Stimulated activated CD4-positive, alpha-beta T cell treated with anti-CD3 and anti-CD28 coated beads, Interleukin-1b, Interleukin-23, amount 100 ng/mL, for 1 hour (primary cell): ENCODE measurements around the gene CD99.
"Not testable (repeated sequence)": the region's sequence is repeated elsewhere in the genome, so short reads cannot be mapped to it uniquely, and the experiment has no call there.

Source experiments
- DNase-seq, 2 donors: peaks; one replicate each; pipeline ENCODE4 v3.0.0-alpha.2; 2020; ENCODE audit warnings: low read depth in 2 of 2

Gene CD99

DNA sequence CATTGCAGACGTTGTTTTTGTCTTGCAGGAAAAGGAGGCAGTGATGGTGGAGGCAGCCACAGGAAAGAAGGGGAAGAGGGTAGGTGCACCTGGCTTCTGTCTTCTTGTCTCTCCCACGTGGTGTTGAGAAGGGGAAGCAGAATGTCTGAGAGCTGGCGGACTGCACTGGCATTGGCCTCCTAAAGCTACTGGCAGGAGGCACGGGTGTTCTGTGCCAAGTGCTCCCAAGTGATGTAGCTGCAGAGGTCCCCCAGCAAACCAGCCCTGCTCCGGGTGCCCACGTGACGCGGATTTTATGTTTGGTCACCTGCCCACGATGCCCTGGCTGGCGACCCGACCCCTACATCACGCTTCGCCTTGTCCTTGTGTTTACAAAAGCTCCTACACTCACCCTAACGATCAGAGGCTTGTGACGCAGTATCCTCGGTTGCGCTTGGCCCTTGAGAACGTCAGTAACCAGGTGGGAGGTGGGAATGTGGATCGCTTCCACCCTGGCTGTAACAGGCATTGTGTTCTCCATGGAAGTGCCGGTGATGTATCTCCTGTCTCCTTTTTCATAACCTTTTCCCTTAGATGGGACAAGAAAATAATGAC is 32.3 kb downstream of the CD99 start:
- DNase-seq, result no peak

DNA sequence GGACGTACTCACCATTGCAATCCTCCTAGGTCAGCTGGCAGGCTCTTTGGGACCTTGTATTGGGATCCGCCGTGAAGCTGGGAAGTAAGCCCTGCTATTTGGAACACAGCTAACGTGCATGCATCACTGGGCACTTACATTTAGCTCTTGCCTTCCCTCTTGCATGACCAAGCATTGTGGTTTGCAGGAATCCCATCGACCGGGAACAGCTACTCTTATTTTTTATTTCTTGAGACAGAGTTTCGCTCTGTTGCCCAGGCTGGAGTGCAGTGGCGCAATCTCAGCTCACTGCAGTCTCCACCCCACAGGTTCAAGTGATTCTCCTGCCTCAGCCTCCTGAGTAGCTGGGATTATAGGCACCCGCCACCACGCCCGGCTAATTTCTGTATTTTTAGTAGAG is 36.2 kb downstream of the CD99 start:
- not testable (repeated sequence) for DNase-seq

DNA sequence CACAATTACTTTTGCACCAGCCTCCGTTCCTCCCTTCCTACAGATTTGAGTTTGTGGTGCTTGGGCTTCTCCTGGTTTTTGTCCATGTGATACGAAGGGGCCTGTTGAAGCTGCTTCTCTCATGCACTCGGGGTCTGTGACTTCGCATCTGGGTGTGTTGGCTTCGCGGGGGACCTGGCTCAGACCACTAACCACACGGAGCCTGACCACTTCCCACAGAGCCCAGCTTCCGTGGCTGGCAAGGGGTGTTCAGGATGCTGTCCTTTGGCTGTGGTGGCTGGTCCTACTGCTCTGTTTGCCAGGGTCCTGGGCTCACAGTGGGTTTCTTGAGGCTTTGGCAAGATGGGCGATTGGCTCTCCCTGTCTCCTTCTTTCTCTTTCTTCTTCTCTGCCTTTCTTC is 41.0 kb downstream of the CD99 start:
- no peak for DNase-seq

DNA sequence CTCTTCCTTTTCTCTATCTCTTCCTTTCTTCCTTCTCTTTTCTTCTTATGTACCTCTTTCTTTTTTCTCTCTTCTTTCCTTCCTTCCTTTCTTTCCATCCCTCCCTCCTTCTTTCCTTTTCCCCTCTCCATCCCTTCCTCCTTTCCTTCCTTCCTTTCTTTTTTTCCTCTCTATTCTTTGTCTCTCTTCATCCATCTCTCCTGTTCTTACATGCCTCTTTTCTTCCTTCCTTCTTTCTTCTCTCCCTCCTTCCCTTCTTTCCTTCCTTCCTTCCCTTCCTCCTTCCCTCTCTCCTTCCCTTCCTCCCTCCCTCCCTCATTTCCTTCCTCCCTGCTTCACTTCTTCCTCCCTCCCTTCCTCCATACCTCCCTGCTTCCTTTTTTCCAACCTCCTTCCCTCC is 41.6 kb downstream of the CD99 start:
- DNase-seq, result no peak

DNA sequence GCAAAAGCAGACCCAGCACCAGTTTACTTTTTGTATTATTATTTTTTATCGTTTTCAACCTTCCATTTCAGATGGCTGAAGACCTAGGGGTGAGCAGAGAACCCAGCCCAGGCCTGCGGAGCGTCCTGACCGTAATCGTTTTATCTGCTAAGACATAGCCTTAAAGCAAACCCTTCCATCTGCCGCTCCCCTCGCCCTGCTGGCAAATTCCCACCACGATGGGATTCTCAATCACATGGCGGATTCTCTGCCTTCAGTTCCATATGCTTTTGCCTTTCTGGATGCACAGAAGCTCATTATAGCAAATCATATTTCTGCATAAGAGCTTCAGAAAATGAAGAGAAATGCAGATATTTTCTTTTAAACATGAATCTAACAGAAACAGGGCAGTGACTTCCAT is 42.2 kb downstream of the CD99 start:
- no peak for DNase-seq

DNA sequence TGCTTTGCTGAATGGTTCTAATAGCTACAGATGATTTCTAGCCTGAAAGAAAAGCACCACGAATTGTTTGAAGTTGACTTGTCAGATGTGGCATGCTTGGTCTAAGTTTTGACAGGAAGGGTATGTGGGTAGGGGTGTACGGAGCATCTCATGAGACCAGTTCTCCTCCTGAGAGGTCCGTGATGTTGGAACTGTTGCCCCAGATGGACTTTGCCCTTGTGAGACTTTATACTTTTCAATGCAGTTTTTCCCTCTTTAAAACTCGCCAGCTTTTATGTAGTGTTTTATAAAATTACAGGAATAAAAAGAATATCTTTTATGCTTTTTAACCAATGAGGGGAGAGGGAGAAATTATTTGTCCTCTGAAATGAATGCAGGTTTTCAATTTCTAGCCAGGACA is 44.2 kb downstream of the CD99 start:
- no peak for DNase-seq

DNA sequence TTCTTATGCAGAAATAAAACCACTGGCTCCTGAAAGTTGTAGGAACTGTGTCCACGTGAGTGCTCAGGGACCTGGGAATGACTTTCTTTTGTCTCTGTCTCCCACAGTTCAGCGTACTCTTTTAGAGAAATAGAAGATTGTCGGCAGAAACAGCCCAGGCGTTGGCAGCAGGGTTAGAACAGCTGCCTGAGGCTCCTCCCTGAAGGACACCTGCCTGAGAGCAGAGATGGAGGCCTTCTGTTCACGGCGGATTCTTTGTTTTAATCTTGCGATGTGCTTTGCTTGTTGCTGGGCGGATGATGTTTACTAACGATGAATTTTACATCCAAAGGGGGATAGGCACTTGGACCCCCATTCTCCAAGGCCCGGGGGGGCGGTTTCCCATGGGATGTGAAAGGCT is 49.6 kb downstream of the CD99 start:
- no peak for DNase-seq

DNA sequence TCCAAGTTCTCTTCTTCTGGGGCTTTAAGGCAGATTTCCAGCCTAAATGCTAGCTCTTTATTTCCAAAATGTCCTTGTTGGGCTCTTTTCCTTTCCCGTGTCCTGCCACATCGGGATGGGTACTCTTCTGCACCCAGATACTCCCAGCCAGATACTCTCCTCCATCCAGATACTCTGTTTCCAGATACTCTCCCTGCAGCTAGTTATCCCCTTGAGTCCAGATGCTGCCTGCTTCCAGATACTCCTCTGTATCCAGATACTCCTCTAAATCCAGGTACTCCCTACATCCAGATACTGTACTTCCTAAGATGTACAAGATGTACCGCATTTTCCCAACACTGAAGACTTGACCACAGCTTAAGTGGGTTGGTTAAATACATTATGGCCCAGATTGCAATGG is 50.3 kb downstream of the CD99 start:
- no peak for DNase-seq

DNA sequence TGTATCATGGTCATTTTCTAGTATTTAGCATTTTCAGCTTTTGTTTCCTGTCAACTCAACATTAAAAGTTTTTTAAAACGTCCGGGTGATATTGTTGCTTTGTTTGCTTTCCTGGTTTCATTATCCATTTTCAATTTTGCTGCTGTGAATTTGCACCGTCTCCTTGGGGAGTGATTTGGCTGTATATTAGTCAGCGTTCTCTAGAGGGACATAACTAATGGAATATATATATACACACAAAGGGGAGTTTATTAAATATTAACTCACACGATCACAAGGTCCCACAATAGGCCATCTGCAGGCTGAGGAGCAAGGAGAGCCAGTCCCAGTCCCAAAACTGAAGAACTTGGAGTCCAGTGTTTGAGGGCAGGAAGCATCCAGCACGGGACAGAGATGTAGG is 55.2 kb downstream of the CD99 start:
- not testable (repeated sequence) for DNase-seq

DNA sequence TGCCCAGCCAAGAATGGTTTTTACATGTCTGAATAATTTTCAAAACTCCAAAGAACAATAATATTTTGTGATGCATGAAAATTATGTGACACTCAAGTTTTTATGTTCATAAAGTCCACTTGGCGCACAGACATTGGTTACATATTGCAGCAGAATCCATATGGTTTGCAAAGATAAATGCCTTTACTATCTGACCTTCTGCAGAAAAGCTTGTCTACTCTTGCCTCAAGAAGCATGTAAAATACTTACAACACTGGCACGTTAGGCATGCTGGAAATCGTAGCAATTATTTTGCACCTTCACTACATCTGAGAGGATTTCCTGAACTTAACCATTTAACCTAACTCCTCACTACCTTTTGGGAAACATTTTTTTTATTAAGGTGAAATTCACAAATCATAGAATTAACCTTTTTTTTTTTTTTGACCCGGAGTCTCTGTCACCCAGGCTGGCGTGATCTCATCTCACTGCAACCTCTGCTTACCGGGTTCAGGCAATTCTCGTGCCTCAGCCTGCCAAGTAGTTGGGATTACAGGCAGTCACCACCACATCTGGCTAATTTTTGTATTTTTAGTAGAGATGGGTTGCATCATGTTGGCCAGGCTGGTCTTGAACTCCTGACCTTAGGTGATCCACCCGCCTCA is 57.2 kb downstream of the CD99 start:
- no peak for DNase-seq

DNA sequence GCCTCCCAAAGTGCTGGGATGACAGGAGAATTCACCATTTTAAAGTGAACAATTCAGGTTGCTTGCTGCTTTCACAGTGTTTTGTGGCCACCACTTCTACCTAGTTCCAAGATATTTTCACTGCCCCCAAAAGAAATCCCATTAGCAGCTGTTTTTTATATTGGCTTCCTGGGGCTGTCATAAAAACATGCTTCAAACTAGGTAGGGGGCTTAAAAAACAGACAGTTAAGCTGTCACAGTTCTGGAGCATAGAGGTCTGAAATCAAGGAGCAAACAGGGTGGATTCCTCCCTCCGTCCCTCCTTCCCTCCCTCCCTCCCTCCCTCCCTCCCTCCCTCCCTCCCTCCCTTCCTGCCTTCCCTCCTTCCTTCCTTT is 57.7 kb downstream of the CD99 start:
- DNase-seq, result no peak

DNA sequence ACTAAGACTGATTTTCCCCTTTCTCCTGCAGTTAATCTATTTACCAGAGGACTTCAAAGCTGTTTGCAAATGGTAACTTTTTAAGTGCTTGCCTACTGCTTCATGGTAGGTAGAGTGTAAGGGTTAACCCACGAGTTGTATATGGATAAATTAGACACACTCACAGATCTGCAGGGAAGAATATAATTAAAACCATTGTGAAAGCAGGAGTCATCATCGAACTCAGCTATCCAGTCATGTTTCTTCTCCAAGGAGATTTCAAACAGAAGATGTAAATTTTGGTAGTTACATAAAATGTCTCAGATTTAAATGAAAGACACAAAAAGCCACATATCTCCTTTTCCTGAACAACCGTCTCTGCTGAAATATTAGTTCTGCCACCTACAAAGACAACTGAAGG is 60.2 kb downstream of the CD99 start:
- no peak for DNase-seq

DNA sequence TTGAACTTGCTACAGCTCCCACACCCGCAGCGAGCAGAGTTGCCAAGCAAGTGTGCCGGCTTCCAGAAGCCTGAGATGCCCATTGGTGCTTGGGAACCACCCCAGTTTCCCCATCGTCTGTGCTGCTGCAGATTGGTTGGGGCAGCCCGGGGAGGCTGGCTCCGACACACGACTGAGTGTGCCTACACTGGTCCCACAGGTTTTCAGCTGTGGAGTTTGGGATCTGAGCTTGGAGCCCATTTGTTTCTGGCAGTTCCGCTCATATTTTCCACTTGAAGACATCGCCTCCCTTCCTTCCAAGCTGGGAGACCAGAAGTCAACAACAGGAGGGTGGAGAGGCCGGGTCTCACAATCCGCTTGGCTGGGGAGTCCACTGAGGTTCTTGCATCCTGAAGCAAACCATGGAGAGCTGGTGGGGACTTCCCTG is 60.8 kb downstream of the CD99 start, which contains the start of gene XG:
Gene XG, plus strand, starts transcription at position 167 of the 427 bp plus-strand sequence. Its CDS starts 235 bp downstream, at position 402.
- DNase-seq, result not testable (repeated sequence)

DNA sequence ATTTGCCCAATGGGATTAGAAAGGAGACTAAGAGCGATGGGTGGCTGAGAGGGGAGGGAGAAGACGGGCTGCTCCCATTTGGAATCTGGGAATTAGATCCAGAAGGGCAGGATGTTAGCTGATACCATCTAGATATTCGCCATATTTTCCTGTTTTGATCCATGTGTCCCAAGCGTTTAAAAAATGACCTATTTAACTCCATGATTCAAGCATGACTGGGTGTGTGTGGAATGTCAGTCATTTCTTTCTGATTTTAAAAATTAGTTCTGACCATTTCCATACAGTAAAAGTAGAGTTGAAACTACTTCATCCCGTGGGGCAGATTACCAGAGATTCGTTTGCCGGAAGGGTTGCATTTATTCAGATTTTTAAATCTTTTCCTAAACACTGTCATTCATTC is 61.3 kb downstream of the CD99 start:
- DNase-seq, result not testable (repeated sequence)

DNA sequence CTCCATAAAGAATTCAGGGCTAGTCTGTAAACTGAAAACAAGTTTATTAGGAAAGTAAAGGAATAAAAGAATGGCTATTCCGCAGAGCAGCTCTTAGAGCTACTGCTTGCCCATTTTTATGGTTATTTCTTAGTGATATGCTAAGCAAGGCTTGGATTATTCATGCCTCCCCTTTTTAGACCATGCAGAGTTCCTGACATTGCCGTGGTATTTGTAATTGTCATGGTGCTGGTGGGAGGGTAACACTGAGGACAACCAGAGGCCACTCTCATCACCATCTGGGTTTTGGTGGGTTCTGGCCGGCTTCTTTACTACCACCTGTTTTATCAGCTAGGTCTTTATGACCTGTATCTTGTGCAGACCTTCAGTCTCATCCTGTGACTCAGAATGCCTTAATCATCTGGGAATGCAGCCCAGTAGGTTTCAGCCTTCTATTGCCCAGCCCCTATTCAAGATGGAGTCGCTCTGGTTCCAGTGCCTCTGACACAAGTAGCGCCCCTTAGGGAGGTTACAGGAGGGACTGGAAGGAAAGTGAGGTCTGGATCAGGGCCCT is 64.1 kb downstream of the CD99 start:
- not testable (repeated sequence) for DNase-seq

DNA sequence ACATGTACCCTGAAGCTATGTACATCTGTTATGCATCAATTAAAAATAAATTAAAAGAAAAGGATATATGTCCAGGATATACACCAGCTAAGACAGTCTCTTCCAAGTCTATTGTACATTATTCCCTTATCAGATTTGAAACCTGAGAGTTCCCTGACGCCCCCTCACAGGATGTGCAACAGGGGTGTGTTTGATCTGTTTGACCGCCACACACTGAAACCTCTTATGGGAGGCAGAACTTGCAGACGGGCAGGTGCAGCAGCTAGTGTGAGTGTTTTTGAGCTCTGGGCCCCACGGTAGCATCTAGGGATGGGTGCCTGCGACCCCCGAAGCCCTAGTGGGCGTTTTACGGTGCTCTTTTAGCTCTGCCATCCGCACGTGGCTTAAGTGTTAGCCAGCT is 65.5 kb downstream of the CD99 start:
- no peak for DNase-seq

DNA sequence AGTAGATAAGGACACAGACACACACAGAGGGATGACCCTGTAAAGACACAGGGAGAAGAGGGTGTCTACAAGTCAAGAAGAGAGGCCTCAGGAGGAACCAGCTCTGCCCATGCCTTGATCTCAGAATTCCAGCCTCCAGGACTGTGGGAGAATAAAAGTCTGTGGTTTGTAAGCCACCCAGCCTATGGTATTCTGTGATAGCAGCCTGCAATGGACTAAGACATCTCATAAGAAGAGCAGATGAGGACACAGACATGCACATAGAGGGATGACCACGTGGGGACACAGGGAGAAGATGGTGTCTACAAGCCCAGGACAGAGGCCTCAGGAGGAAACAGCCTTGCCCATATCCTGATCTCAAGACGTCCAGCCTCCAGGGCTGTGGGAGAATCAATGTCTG is 70.2 kb downstream of the CD99 start:
- DNase-seq, result no peak

DNA sequence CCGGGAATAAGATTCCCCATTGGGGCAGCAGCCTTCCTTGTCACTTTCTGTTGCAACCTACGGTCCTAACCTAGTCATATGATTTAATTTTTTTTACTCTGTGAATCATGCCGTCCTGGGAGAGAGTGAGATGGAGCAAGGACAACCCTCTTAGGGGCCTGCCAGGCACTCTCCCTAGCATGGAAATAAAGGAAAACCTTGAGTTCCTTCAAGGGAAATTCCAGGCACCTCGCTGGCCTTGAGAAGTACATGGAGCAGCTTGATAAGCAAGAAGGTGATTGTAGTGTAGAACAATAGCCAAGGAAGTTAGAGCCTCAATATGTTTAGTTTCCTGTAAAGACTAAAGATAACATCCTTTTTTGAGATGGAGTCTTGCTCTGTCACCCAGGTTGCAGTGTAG is 71.6 kb downstream of the CD99 start:
- DNase-seq, result not testable (repeated sequence)

DNA sequence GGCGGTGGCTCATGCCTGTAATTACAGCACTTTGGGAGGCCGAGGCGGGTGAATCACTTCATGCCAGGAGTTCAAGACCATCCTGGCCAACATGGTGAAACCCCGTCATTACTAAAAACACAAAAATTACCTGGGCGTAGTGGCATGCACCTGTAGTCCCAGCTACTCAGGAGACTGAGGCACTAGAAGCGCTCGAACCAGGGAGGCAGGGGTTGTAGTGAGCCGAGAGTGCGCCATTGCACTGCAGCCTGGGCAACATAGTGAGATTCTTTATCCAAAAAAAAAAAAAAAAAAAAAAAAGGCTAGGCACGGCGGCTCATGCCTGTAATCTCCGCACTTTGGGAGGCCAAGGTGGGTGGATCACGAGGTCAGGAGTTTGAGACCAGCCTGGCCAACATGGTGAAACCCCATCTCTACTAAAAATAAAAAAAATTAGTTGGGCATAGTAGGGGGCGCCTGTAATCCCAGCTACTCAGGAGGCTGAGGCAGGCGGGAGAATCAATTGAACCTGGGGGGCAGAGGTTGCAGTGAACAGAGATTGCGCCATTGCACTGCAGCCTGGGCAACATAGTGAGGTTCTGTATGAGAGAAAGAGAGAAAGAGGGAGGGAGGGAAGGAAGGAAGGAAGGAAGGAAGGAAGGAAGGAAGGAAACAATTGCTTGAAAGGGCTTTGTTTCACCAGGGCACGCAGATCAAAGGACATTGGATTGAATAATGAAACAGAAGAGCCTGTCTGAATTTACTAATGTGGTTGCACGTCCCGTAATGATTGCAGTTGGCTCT is 73.9 kb downstream of the CD99 start:
- DNase-seq, result not testable (repeated sequence)

DNA sequence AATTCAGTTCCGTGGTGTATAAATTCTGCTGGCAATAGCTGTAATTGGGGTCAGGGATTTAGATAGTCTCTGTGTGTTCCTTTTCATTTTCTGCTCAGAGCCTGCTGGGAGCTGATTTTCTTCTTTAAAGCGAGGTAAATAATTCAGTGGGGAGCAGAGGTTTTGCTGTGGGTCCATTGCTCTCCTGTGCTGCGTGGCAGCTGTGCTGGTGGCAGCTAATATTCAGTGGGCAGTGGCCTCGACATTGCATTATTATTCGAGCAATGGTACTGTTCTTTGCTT is 74.4 kb downstream of the CD99 start:
- DNase-seq, result no peak

DNA sequence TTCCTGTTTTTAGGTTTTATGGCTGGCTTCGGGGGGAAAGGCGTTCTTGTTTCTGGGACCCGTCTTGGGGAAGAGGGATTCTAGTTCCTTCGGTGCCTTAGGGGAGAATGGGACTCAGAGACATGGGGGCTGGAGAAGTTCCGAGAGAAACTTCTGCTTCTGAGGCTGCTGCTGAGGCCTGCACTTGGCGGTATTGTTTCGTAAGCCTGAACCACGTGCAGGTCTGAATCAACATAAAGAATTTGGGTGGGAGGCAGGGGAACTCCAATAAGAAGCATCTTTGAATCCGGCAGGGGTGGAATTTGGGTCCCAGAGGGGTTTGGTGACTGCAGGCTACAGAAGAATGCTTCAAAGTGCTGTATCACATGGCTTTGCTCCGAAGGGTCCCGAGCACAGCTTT is 75.8 kb downstream of the CD99 start:
- no peak for DNase-seq

DNA sequence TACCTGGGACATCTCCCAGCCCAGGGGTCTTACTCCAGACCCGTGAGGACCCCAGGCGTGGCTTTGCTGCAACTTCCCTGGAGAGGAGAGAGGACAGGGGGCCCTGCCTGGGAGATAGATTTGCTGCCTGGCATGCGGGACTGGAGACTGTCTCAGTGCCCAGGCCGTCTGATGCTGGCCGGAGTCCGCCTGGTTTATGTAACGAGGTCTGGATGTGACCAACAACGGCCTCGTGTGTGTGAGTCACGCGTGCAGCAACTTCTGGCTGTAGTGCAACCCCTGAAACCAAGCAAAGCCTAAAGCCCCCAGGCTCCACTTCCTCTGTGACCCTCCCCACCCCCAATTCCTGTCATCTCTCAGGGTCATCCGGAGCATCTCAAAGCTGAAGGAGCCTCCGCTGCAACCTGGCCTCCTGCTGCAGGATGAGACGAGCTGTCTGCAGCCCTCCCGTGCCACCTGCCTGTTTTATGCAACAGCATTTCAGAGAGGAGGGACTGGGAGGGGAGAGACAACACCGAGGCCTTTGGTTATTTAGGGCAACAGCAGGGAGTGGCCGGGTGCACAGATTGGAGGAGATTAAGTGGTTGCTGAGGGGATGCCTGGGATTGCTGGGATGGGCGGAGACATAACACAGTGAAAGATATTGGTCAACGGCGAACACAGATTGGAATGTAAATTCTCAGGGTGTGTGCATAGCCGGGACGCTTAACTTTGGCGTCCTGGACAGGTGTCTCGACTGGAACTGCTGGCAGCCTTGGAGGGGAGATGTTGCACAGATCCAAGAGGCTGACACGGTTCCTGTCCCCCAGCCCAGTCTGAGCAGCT is 76.7 kb downstream of the CD99 start:
- no peak for DNase-seq
